Measurements from ENCODE around the gene ZNF205.
A peak's percentile ranks its signal among the peaks of the same experiment; 100 is the strongest.

ZNF205 gene

DNA sequence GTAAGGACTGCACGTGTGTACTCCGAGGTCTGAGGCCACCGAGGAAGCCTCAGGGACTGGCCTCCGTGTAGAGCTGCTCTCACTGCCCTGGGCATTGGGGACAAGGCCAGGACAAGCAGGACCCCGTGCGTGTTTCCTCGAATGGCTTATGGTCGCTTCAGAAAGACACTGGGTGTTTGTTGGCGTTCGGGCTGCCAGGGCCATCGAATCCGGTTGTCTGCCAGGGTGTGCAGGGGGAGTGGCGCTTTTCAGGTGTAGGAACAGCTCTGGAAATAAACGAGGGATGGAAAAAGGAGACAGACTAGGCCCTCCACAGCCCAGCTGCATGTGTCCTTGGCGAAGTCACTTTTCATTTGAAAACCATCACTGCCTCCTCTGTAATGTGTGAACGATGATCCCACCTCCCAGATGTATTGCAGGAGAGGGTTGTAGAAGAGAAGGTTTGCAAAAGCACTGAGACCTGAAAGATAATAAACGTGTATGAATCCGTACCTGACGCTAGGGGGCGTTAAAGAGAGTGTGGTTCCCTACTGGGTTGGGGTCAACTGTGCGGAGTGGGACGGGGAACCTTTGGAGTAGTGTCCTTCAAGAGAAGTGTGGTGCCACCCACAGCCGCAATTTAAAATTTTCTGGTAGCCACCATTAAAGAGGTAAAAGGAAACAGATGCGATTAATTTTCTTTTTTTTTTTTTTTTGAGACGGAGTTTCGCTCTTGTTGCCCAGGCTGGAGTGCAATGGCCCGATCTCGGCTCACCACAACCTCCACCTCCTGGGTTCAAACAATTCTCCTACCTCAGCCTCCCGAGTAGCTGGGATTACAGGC is 11.2 kb upstream of the ZNF205 start:
- no peak for DNase-seq (ENCODE audit: low read depth in 2 of 2)

DNA sequence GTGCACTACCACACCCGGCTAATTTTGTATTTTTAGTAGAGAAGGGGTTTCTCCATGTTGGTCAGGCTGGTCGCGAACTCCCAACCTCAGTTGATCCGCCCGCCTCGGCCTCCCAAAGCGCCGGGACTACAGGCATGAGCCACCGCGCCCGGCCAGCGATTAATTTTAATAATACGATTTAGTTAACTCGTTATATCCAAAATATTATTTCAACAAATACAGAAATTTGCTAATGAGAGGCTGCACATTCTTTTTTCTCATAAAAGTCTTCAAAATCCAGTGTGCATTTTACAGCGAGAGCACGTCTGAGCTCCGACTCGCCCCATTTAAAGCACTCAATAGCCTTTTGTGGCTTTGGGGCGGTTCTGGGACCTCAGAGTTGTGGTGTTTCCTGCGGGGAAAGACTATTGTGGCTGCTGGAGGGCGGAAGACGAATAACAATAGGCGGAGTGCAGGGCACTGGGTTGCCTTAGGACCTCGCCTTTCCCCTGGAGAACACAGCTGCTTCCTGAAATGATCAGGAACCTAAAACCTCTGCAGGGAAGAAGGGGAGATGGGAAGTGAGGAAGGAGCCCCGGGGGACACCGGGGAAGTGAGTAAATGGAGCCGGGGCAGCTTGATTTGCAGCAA is 10.4 kb upstream of the ZNF205 start:
- no peak for DNase-seq (ENCODE audit: low read depth in 2 of 2)

DNA sequence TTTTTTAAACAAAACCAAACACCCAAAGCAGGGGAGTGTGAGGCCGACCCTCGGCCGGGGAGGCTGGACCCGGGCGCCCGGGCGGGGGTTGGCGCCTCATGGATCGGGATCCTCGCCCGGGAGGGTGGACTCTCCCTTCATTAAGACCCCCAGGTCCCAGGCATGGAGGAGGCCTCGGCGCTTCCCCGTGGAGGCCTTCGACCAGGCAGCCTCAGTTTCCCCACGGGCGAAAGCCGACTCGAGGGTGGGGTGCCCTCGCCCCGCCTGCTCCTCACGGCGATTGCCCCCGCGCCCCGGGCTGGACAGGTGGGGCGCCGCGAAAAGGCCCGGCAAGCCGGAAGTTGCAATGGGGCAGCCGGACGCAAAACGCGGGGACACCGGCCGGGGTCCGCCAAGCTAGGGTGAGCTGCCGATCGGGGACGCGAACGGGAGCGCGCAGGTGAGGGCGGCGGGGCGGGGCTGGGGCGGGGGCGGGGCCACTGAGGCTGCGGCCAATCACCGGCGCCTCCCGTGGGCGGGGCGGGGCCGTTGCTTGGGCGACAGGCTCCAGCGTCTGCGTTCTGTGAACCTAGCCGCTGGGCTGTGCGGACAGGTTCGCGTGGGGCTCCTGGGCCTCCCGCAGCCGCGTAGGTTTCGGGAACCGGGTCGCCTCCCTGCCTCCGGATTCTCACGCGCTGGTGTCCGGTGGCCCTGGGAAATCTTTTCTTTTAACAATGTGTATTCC is 6.0 kb upstream of the ZNF205 start:
- DNase-seq (ENCODE audit: low read depth in 2 of 2), result peak; percentile 89 to 90

DNA sequence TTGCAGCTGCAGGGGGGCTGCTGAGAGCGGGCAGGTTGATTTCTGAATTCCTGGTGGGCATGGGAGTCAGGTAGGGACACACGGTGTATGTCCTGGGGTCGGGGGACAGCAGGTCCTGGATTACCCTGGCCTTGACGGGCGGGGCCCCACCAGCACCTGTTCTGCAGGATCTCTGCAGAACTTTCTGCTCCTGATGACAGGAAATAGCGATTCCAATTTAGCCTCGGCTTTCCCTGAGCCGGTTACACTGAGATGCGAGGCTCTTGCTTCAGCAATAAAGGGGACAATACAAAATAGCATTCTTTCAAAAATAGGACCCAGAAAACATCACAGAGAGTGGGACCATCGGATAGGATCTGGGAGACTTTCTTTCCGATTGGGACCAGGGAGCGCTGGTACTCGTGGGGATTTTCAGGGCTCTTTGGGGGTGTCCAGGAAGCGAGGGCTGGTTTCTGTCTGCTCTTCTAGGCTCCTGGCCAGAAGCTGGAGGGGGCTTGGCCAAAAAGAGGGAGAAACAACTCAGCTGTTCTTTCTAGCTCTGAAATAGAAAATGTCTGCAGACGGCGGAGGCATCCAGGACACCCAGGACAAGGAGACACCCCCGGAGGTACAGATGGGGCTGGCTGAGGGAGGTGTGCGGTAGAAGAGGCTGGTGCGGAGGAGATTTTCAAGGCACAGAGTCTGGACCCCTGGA is 642 bp downstream of the ZNF205 start:
- no peak for DNase-seq (ENCODE audit: low read depth in 2 of 2)

DNA sequence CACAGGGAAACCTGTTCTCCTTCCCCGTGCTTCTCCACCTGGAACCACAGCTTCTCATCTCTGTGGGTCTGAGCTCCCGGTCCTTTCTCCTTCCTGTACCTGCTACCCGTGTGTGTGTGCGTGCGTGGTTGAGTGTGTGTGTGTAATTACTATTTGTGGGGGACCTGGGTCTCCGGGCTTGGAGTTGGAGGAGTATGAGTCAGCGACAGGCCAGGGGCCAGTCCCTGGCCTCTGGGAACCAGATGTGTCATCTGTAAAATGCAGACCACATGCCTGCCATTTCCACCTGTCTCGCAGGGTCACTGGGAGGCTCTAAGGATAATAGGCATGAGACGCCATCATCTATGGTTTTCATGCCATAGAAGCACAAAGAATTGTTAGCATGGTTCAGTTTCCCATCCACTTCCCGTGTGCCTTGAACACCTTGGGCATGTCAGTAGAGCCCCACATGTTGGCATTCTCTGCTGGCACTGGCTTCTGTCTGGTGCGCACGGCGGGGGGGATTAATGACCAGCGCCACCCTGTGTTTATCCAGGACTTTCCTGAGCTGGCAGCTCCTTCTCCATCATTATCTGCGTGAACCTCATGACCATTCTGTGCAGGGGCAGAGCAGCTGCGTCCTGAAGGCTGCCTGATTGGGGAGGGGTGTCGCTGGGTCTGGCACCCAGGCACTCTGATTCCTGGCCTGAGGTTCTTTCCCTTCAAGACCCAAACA is 1.5 kb downstream of the ZNF205 start:
- no peak for DNase-seq (ENCODE audit: low read depth in 2 of 2)

DNA sequence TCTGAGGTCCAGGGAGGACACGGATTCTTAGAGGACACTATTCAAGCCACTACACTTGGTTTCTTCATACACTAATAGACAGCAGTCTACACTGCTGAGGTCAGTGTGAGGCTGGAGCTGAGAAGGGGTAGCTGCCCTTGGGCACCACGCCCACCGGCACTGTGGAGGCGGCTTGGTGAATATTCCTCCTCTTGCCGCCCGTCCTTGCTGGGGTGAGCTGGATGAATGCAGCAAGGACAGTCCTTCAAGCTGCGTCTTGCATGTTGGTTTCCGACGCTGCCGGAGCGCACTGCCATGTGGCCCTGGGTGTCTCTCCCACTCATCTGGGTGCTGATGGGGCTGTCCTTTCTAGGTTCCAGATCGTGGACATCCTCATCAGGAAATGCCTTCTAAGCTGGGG is 2.6 kb downstream of the ZNF205 start:
- no peak for DNase-seq (ENCODE audit: low read depth in 2 of 2)

DNA sequence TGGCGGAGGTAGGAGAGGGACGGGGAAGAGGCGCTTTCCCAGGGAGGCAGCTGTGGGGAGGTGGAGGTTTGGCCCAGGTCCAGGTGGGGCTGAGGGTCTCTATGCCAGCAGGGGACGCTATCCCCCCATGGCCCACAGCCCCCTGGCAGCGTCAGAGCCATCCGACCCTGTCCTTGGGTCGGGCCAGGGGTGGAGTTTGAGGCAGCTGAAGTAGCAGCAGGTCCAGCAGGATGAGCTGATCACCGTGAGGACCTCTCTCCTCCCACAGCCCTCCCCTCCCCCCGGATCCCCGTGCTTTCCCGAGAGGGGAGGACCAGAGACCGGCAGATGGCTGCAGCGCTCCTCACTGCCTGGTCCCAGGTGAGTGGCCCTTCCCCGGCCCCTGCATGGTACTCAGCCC is 3.2 kb downstream of the ZNF205 start:
- DNase-seq (ENCODE audit: low read depth in 2 of 2), result no peak

DNA sequence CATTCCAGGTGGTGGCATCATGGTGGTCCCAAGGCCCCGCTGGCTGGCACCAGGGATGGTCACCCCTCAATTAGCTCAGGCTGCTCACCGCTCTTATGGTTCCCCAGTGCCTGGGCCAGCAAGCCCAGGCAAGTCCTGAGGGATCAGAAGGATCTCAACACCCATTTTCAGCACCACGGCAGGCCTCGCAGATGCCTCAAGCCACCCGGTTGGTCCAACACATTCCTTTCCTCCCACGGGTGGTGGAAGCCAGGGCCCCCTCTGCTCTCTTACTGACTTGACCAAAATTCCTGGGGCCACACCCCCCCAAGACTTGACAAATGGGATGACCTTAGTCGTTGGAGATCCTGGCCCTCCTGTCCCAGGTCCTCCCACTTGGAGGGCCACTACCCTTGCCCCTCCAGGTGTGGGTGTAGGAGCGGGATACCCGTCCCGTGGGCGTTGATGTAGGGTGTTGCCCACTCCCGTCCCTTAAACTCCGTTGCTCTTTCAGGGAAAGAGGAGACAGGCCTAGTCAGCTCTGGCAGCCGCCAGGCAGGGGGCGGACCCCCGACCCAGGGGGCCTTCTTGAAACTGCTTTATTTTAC is 5.9 kb downstream of the ZNF205 start:
- no peak for DNase-seq (ENCODE audit: low read depth in 2 of 2)

DNA sequence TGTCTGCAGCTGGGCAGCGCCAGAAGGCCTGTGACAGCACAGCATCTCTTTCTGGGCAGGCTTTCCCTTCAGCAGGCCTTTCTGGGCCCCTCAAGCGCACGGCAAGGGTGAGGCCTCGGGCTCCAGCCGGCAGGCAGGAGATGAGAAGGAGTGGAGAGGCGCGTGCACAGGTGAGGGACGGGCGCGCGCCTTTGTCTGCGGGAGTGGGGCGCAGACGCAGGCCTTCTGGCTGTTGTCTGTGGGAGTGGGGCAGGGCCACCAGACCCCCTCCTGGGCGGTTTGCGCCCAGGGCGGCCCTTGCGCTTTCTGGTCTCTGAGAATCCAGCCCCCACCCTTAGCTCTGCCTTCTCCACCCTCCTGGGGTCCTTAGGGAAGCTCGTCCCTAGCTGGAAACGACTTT is 6.5 kb downstream of the ZNF205 start:
- no peak for DNase-seq (ENCODE audit: low read depth in 2 of 2)

DNA sequence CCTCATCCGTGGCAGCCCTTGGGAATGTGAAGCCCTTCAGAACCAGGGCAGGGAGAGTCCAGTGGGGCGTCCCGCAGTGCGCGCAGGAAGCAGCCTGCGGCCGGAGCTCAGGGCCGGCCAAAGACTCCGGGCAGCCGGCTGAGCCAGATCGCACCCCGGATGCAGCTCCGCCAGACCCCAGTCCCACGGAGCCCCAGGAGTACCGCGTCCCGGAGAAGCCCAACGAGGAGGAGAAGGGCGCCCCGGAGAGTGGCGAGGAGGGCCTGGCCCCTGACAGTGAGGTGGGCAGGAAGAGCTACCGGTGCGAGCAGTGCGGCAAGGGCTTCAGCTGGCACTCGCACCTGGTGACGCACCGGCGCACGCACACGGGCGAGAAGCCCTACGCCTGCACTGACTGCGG is 6.9 kb downstream of the ZNF205 start:
- DNase-seq (ENCODE audit: low read depth in 2 of 2), result no peak

DNA sequence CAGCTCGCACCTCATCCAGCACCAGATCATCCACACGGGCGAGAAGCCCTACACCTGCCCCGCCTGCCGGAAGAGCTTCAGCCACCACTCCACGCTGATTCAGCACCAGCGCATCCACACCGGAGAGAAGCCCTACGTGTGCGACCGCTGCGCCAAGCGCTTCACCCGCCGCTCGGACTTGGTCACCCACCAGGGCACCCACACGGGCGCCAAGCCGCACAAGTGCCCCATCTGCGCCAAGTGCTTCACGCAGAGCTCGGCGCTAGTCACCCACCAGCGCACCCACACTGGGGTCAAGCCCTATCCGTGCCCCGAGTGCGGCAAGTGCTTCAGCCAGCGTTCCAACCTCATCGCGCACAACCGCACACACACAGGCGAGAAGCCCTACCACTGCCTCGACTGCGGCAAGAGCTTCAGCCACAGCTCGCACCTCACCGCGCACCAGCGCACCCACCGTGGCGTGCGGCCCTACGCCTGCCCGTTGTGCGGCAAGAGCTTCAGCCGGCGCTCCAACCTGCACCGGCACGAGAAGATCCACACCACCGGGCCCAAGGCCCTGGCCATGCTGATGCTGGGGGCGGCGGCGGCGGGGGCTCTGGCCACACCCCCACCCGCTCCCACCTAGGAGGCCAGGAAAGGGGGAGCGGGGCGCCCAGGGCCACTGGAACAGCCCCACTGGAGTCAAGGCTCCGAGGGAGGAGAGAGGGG is 7.5 kb downstream of the ZNF205 start:
- DNase-seq (ENCODE audit: low read depth in 2 of 2), result no peak

DNA sequence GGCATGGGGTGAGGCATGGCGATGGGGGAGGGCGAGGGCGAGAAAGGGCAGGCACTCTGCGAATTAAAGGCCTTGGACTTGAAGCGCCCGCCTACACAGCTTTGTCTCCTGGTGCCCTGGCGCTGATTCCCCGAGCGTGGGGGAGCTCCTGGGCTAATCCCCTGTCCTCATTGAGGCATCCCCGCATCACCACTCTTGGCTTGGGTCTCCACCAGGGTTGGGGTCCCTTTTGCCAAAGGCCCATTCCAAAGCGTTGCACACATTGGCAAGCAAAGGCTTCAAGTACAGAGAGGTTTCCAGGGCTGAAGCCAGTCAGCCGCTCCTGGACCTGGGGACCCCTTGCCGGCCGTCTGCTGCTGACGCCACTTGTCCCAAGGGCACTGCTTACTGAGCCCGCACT is 8.0 kb downstream of the ZNF205 start:
- DNase-seq (ENCODE audit: low read depth in 2 of 2), result no peak

DNA sequence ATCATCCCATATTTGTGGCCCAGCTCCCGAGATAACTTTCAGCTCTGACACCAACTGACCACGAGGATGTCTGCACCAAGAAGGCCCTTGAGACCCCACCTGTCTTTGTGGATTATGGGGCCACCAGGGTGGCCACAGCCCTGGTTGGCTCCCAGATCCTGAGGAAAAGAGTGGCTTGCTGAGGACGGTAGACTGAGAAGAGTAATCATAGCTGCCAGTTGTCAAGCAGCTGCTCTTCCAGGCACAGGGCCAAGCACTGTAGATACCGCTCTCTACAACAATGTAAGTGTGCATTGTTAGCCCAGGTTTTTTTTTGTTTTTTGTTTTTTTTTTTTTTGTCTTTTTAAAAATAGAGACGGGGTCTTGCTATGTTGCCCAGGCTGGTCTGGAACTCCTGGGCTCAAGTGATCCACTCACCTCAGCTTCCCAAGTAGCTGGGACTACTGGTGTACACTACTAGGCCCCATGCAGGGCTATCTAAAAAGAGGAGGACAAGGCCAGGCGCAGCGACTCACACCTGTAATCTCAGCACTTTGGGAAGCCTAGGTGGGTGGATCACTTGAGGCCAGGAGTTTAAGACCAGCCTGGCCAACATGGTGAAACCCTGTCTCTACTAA is 9.6 kb downstream of the ZNF205 start:
- no peak for DNase-seq (ENCODE audit: low read depth in 2 of 2)

DNA sequence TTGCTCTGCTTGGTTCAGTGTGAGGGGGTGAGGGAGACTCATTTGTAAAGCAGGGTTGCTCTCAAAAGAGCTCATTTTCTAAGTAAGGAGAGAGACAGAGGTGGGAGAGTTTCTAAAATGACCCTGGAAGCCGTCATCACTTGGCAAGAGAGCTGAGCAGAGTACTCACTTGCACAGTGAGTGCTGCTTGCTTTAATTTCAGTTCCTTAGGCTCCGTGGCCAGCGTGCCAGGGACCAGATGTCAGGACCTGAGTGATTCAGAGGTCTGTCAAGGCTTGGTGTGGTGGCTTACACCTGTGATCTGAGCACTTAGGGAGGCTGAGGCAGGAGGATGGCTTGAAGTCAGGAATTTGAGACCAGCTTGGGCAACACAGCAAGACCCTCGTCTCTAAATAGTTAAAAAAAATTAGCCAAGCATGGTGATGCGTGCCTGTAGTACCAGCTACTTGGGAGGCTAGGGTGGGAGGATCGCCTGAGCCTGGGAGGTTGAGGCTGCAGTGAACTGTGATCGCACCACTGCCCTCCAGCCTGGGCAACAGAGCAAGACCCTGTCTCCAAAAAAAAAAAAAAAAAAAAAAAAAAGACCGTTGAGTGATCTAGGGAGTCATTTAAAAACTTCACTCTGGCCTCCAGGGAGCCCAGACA is 10.7 kb downstream of the ZNF205 start:
- DNase-seq (ENCODE audit: low read depth in 2 of 2), result no peak

DNA sequence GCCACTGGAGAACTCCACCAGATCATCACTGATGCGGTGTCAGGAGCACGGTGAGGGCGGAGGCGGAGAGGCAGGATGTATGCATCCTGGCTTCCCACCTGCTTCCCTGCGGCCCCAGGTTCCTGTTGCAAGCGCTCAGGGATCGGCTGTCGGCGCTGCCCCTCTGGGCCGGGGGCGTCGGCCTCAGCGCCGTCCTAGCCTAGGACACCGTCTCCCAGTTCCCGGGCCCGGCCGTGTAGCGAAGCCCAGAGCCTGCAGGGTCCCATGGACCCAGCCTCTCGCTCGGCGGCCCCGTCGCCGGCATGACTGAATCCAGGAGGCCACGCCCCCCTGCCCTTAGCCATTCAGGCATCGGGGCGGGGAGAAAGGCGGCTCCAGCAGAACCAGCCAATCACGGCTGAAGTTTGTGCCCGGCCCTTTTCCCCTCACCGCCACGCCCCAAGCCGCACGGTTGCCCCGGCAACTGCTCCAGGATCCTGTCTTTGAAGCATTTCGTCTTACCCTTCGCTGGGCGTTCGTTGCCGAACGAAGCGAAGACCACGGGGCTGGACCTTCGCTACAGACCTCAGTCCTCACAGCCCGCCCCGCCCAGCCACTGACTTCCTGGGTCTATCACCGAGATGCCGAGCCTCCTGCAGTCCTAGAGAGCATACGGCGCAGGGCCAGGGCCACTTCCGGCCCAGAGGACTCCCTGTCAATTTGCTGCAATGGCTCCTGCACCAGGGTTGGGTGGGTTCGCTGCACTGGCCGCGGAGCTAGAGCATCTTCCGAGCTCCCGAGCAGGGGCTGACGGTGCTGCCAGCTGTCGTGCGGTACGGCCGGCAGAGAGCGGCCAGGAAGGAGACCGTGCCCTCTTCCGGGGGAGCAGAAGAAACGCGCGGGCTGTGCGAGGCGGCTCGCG is 11.8 kb downstream of the ZNF205 start:
- peak; percentile 97 for DNase-seq (ENCODE audit: low read depth in 2 of 2)

DNA sequence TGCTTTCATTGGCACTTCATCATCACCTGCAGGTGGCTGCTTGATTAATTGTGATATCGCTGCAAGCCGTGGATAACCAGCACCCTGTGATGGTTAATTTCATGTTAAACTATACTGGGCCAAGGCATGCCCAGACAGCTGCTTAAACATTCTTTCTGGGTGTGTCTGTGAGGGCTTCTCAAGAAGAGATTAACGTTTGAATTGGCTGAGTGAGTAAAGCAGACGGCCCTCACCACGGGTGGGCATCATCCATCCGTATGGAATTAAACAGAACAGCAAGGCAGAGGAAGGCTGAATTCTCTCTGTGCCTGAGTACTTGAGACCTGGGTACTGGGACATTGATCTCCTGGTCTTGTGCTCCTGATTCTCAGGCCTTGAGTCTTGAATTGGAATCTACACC is 15.4 kb downstream of the ZNF205 start:
- no peak for DNase-seq (ENCODE audit: low read depth in 2 of 2)

DNA sequence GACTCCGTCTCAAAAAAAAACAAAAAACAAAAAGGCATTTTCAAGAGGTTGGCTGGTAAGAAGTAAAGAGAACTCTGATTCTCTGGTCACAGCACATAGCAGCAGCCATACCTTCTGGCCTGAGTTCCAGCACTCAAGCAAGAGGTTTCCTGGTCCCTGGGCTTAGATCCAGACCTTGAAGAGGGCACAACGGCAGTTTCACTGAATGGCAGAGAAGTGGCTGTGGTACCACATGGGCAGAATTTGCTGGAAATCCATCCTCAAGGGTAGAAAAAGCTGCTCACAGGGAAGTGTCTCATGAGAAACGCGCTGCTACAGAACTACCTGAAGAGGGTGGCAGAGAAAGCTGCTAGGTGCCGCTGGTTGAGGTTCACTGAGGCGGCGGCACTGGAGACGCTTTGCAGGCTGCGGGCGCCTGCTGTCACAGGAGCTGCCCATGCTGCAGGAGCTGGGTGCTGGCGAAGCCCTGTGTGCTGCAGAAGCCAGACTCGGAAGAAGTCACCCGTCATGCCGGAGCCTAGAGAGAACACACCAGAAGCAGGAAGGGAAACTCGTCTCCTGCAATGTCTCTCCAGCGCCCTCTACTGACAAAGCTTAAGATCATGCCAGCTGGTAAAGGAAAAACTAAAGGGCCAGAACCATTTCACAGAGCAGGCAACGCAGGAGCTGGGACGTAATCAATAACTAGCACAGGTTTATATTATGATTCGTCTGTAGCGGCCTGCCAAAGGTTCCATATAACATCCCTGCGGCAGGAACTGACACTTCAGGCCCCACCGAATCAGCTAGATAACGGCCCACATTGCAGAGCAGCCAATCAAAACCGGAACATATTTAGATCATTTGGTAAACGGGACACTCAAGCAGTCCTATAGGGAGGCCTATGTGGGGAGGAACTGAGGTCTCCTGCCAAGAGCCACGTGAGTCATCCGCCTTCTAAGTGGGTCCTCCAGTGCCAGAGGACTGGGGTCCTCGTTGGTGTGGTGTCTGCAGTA is 17.0 kb downstream of the ZNF205 start:
- DNase-seq (ENCODE audit: low read depth in 2 of 2), result peak; percentile 46 to 57
